Fibroblast of upper back skin (primary cell): ENCODE measurements around the gene ZNF385B.

Source experiments
- DNase-seq: peaks from one replicate; pipeline ENCODE4 v3.0.0-alpha.2; 2013

Gene ZNF385B

DNA sequence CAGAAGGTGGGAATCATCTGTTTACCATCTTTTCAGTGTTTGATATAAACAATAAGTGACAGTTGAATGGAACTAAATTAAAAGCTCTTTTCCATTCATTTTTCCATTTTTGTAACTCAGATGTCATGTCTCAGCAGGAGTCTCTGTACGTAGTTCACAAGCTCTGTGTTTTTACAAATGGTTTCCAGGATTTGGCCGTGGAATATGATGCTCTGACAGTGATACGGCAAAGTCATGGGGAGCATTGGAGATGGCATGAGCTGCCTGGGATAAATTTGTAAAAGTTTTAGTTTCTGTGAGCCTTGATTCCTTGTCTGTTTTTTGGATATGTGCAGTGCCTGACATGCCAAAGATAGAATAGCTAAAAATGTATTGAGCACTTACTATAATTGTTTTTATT is 428.7 kb downstream of the ZNF385B start:
- no peak for DNase-seq

DNA sequence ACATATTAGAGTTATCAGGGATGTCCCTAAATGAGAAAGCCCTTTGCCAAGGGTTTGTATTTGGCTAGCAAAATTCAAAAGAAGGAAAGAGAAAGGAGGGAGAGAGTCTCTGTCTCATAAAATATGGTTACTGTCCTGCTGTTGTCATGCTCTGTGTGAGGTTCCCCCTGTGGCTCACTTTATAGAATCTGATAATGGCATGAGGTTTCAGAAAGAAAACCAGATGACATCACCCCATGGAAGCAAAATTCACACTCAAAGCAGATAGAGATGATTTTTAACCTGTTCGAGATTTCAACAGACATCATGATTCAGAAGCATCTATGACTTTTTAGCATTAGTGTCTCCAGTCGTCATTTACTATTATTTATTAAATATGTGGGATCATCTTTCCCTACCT is 431.8 kb downstream of the ZNF385B start:
- DNase-seq = no peak

DNA sequence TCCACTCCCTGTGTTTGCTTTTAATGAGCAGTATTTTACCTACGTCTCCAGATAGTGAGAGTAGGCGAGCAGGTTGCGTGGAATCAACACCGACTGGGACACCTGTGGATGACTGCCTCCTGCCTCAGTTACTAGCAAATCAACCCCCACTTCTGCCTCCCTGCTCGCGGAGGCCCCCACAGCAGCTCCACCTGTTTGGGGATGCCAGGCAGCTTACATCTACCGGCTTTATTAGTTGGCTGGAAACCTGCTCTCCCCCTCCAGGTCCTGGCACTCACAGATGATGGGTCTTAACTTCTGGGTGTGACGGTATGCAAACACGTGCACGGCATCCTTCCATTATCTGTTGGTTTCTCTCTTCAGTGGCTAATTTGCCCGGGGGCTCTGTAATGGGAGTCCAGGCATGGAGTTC is 432.3 kb downstream of the ZNF385B start:
- no peak for DNase-seq

DNA sequence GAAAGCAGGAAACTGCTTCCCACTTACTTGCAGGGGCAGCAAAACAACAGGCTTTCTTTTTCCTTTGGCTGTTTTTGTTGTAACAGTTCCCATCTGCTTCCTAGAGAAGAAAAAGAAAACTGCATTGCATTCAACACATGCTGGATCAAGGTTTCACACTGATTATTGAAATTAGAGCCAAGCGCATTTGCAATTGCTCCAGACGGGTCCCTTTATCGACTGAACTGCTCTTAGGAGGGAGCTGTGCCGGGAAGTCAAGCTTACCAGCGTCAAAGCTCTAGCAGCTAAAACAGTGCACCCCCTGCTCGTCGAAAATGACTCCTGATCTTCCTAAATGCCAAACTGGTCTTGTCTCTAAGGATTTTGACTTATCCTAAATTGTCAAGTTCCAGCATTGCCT is 432.8 kb downstream of the ZNF385B start:
- no peak for DNase-seq

DNA sequence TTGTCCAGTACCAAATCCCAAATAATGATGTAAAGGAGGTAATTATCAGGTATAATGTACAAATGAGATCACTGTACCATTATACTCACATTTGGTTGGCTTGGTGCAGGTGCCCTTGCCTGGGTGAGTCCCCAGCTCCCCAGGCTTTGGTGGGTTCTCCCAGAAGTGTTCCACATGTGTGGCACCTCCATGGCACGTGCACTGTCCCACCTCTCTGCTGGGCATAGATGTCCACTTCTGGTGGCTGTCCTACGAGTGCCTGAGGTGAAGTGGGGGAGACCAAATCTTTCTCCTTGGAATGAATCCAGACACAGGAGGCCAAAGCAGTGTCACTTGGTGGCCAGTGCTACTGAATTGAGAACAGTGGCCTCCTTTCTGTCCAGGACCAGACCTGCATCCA is 434.3 kb downstream of the ZNF385B start:
- no peak for DNase-seq

DNA sequence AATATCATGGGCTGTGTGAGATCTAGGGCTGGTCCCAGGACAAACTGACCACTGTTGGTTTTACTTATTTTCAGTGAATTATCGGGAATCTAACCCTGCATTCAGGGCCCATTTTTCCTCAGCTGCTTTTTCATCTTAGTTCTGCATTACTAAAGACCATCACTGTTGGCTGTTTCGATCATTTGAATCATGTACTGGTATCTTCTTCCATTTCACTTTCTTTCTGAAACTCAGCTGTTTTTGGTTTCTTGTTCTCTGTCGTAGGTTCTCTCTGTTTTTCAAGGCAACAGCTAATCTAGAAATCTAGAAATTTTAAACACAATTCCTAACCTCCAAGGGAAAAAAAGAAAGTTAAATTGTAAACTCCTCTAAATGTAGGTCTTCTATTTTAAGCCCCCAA is 436.8 kb downstream of the ZNF385B start:
- no peak for DNase-seq

DNA sequence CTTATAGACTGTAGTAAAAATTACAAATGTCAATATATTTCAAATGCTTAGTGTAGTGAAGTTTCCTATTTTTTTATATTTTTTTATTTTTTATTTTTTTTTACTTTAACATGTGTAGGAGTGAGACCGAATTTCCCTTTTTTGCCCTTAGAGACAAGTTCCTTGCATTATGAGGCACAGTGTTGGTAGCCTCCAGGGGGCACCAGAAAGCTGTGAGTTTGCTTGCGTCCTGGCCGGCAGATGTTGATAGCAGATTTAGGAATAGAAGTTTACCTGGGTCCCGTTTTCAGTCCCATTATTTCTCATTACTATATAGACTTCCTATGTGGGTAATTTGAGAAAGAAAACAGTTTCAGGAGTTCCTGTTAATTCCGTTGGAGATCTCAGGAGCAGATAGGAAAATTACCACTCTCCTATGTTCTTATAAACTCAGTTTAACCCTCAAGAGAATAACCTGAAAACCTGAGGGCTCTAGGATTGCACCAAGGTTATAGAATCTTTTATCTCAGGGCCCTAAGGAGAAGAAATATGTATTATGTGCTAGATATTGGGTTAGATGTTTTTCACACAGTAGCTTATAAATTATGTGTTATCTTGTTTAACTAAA is 439.3 kb downstream of the ZNF385B start:
- DNase-seq = peak; percentile 70

DNA sequence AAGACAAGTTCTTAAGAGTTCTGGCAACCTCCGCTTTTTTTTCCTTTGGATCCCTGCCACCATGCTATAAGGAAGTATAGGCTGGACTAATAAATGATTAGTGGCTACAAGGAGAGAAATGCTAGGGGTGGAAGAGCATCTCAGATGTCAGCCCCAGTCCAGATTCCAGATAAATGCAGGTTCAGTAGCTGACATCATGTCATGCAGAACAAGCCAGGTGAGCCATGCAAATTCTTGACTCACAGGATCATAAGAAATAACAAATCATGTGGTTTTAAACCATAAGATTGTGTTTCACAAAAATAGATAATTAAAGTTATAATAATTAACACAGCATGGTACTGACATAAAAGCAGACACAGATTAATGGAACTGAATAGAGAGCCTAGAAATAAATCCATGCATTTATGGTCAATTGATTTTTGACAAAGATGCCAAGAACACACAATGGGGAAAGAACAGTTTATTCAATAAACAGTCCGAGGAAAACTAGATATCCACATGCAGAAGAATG is 443.9 kb downstream of the ZNF385B start:
- DNase-seq = no peak

DNA sequence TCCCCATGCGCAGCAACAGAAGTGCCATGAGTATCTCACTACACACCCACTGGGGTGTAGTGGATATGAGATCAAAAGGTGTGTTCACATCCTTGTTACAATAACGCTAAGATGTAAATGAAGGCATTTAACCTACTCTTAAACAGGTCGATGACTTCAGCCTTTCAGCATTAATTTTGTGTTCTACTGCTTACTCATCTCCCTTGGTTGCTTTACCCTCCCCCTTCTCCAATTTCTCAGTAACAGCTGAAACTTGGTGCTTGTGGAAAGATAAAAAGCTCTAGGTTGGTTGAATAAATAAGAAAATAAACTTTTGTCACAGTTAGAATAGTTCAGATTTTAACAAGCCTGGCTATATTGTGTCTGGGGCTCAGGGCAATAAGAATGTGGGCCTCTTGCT is 449.3 kb downstream of the ZNF385B start:
- DNase-seq = peak; percentile 27

DNA sequence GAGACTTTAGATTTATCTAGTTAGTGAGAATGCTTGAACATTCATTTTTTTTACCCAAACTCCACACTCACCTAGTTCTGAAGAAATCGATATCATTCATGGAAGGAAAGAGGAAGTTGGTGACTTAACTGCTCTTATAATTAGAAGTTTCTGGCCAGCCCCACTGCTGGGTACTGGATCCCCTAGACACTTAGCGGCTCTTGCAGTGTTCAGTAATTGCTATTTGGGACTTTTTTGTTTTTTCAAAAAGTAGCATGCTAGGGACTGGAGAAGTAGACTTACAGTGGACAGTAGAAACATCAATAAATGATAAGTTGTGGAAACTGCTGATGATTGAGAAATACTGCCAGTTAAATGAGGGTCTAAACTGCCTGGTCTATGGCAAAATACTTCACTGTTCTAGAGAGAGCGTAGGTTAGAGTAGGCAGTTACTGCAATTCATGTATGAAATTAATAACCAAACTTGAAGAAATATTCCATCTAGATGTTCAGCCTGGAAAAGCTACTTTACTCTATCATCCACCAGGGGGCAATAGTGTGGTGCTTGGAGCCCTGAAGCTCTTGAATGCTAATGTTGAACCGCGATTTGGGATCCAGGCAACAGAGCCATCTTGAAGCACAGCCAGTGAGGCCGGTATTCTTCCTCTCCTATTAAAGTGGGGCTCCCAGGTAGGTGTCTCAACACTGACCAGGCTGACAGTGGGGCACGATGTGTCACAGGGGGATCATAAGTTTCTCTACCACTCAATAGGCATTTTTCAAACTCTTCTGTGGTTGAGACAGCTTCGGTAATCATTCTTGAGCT is 450.7 kb downstream of the ZNF385B start:
- peak; percentile 68 for DNase-seq

DNA sequence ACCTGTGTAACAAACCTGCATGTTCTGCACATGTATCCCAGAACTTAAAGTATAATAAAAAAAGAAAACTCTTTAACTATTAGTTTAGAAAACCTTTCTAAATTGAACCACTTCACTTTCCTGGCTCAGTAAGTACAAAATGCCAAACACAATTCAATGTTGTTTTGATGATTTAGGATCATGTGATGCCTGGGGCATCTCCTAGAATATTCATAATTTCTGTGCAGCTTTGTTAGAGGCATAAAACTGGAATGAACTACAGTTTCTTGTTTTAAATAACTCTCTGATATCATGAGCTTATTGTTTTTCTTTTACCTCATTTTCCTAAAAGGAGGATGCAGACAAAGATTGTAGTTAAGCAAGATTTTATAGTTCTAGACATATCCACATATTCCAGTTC is 457.8 kb downstream of the ZNF385B start:
- DNase-seq = no peak

DNA sequence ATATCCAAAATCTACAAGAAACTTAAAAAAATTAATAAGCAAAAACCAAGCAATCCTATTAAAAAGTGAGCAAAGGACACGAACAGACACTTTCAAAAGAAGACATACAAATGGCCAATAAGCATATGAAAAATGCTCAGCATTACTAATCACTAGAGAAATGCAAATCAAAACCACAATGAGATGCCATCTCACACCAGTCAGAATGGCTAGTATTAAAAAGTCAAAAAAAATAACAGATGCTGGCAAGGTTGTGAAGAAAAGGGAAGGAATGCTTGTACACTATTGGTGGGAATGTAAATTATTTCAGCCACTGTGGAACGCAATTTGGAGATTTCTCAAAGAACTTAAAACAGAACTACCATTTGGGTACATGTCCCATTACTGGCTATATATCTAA is 467.9 kb downstream of the ZNF385B start:
- DNase-seq = peak; percentile 27
